ENCODE results near the gene SMOC2.

The SMOC2 gene

GRCh38 chr6:168494726-168495125 lies 53.7 kb downstream of the SMOC2 start:
- no peak for DNase-seq

- DNase-seq, result no peak
Observed at GRCh38 chr6:168495133-168495532, 54.1 kb downstream of the SMOC2 start.

- no peak for DNase-seq
Observed at GRCh38 chr6:168495636-168496035, 54.7 kb downstream of the SMOC2 start.

- DNase-seq, result no peak
Observed at GRCh38 chr6:168496139-168496996, 55.4 kb downstream of the SMOC2 start.

GRCh38 chr6:168496997-168497331 lies 56.0 kb downstream of the SMOC2 start:
- DNase-seq, result no peak

- no peak for DNase-seq
Observed at GRCh38 chr6:168497381-168497780, 56.4 kb downstream of the SMOC2 start.

- DNase-seq, result no peak
Observed at GRCh38 chr6:168498161-168498843, 57.3 kb downstream of the SMOC2 start.

- DNase-seq, result no peak
Observed at GRCh38 chr6:168499045-168499650, 58.2 kb downstream of the SMOC2 start.

GRCh38 chr6:168500519-168500918 lies 59.5 kb downstream of the SMOC2 start:
- no peak for DNase-seq

GRCh38 chr6:168501561-168501960 lies 60.6 kb downstream of the SMOC2 start:
- DNase-seq, result no peak

- DNase-seq, result no peak
Observed at GRCh38 chr6:168504366-168504765, 63.4 kb downstream of the SMOC2 start.

- no peak for DNase-seq
Observed at GRCh38 chr6:168506460-168506859, 65.5 kb downstream of the SMOC2 start.

GRCh38 chr6:168507297-168507696 lies 66.3 kb downstream of the SMOC2 start:
- no peak for DNase-seq

GRCh38 chr6:168507730-168508129 lies 66.7 kb downstream of the SMOC2 start:
- no peak for DNase-seq

GRCh38 chr6:168508903-168509302 lies 67.9 kb downstream of the SMOC2 start:
- DNase-seq, result no peak

- no peak for DNase-seq
Observed at GRCh38 chr6:168513766-168514165, 72.8 kb downstream of the SMOC2 start.

GRCh38 chr6:168514216-168514615 lies 73.2 kb downstream of the SMOC2 start:
- DNase-seq, result no peak

- no peak for DNase-seq
Observed at GRCh38 chr6:168515376-168515775, 74.4 kb downstream of the SMOC2 start.

GRCh38 chr6:168516944-168517741 lies 76.2 kb downstream of the SMOC2 start:
- DNase-seq, result no peak

GRCh38 chr6:168517742-168518347 lies 76.9 kb downstream of the SMOC2 start:
- no peak for DNase-seq

GRCh38 chr6:168518348-168518745 lies 77.4 kb downstream of the SMOC2 start:
- no peak for DNase-seq

- no peak for DNase-seq
Observed at GRCh38 chr6:168518867-168519266, 77.9 kb downstream of the SMOC2 start.

- no peak for DNase-seq
Observed at GRCh38 chr6:168520233-168520632, 79.2 kb downstream of the SMOC2 start.
